A549 treated with CORT108297 at 1 μM for 4 hours (cell line): ENCODE data around the gene NPIPB13. TPM values are rescaled to one million over a fixed set of nuclear protein-coding genes. Genes with fewer than 3 reads are reported as not detected.

Experiments used
- total RNA-seq: library from RNA; stranded (reverse); fragments of 200-300 nt; extraction: Qiagen RNA extraction; gene quantifications from 5 replicates; pipeline ENCODE4 v1.2.3, GENCODE V29; 2022

Gene NPIPB13
- total RNA-seq, result 2.0 to 2.8 TPM (median 2.2 TPM) in 5 replicates

GRCh38 chr16:30248379-30248778 is at the start of gene NPIPB13:
Gene NPIPB13 (minus strand): TSS chr16:30248479. CDS start chr16:30245573, 2,906 bp downstream.

GRCh38 chr16:30199049-30199448 is 49.2 kb downstream of the NPIPB13 start, which contains the start of gene SULT1A3:
Gene SULT1A3 (plus strand): TSS chr16:30199255. CDS start chr16:30200729, 1,474 bp downstream.

Other genes starting within 250 kb of the NPIPB13 start
- 1.7 to 3.3 TPM (median 2.7 TPM) in 5 replicates for gene DOC2A, start 237.5 kb downstream of the NPIPB13 start, total RNA-seq
- not detected in 5 replicates for gene C16orf92, start 225.3 kb downstream of the NPIPB13 start, total RNA-seq
- 0.23 to 0.58 TPM (median 0.42 TPM) in 5 replicates for gene TLCD3B, start 217.2 kb downstream of the NPIPB13 start, total RNA-seq
- 1,632 to 1,949 TPM (median 1,887 TPM) in 5 replicates for gene ALDOA, start 182.7 kb downstream of the NPIPB13 start, total RNA-seq
- gene PPP4C, start 172.5 kb downstream of the NPIPB13 start, total RNA-seq, result 130 to 155 TPM (median 149 TPM) in 5 replicates
- 0.08 to 0.34 TPM (median 0.29 TPM) in 5 replicates for gene TBX6, start 156.6 kb downstream of the NPIPB13 start, total RNA-seq
- 6.0 to 12.1 TPM (median 10.9 TPM) in 5 replicates for gene YPEL3, start 152.3 kb downstream of the NPIPB13 start, total RNA-seq
- gene GDPD3, start 134.9 kb downstream of the NPIPB13 start, total RNA-seq, result 1.2 to 3.0 TPM (median 1.8 TPM) in 5 replicates
- 31.0 to 37.4 TPM (median 35.7 TPM) in 5 replicates for gene MAPK3, start 125.3 kb downstream of the NPIPB13 start, total RNA-seq
- gene CORO1A, start 64.9 kb downstream of the NPIPB13 start, total RNA-seq, result 2.6 to 3.7 TPM (median 2.8 TPM) in 5 replicates
- 128 to 240 TPM (median 221 TPM) in 5 replicates for gene BOLA2B, start 54.8 kb downstream of the NPIPB13 start, total RNA-seq
- 11.1 to 23.3 TPM (median 17.7 TPM) in 5 replicates for gene SLX1A, start 54.6 kb downstream of the NPIPB13 start, total RNA-seq
- gene SULT1A3, start 49.2 kb downstream of the NPIPB13 start, total RNA-seq, result 6.1 to 13.7 TPM (median 8.6 TPM) in 5 replicates
- gene CD2BP2, start 106.8 kb upstream of the NPIPB13 start, total RNA-seq, result 61.6 to 68.7 TPM (median 66.4 TPM) in 5 replicates
- 24.8 to 34.5 TPM (median 31.6 TPM) in 5 replicates for gene TBC1D10B, start 122.0 kb upstream of the NPIPB13 start, total RNA-seq
- gene MYL11, start 126.3 kb upstream of the NPIPB13 start, total RNA-seq, result 0.38 to 0.55 TPM (median 0.48 TPM) in 3 of 5 replicates, not detected in the others
- 0.58 to 2.5 TPM (median 2.1 TPM) in 5 replicates for gene SEPTIN1, start 134.1 kb upstream of the NPIPB13 start, total RNA-seq
- gene ZNF48, start 146.9 kb upstream of the NPIPB13 start, total RNA-seq, result 11.7 to 13.0 TPM (median 12.4 TPM) in 5 replicates
- 3.0 to 6.8 TPM (median 5.5 TPM) in 5 replicates for gene ZNF771, start 159.1 kb upstream of the NPIPB13 start, total RNA-seq
- 103 to 143 TPM (median 138 TPM) in 5 replicates for gene DCTPP1, start 181.6 kb upstream of the NPIPB13 start, total RNA-seq
- gene SEPHS2, start 197.4 kb upstream of the NPIPB13 start, total RNA-seq, result 48.6 to 54.5 TPM (median 51.1 TPM) in 5 replicates
- gene ITGAL, start 224.3 kb upstream of the NPIPB13 start, total RNA-seq, result 0.06 to 0.17 TPM (median 0.13 TPM) in 5 replicates